Fibroblast of lung (primary cell): ENCODE results near the gene ITPRID1. TPM values are rescaled to one million over a fixed set of nuclear protein-coding genes. Genes with fewer than 3 reads are reported as not detected.
A peak's percentile ranks its signal among the peaks of the same experiment; 100 is the strongest.

Source experiments
- DNase-seq, 2 donors: peaks; one replicate each; pipeline versions ENCODE4 v3.0.0 to v3.0.0-alpha.2; 2010; ENCODE audit warnings: low read depth in 2 of 2
- H2AFZ ChIP-seq: 2 replicates; pipeline ENCODE4 v1.5.1; 2012; ENCODE audit warnings: low read length, control low read depth, inconsistent platforms
- H3K27ac ChIP-seq: 2 replicates; pipeline ENCODE4 v1.5.1; 2011; ENCODE audit warnings: low read length, control low read depth; ENCODE audit not compliant: insufficient read depth
- H3K27me3 ChIP-seq: 2 replicates; pipeline ENCODE4 v1.5.1; 2011; ENCODE audit warnings: mild to moderate bottlenecking, low read length; ENCODE audit not compliant: control insufficient read depth, insufficient read depth
- H3K36me3 ChIP-seq: 2 replicates; pipeline ENCODE4 v1.5.1; 2011; ENCODE audit warnings: low read length; ENCODE audit not compliant: control insufficient read depth, insufficient read depth
- H3K4me1 ChIP-seq: 2 replicates; pipeline ENCODE4 v1.5.1; 2011; ENCODE audit warnings: low read length; ENCODE audit not compliant: control insufficient read depth, insufficient read depth; ENCODE audit errors: extremely low read depth
- H3K4me2 ChIP-seq: 2 replicates; pipeline ENCODE4 v1.5.1; 2011; ENCODE audit warnings: low read length, control low read depth; ENCODE audit not compliant: insufficient read depth; ENCODE audit errors: extremely low read depth
- H3K4me3 ChIP-seq, 4 experiments: fragments of 200-600 bp in 1 of 4; sonication (generic) in 1 of 4; replicated peaks in 1 of 4; 2 replicates each; pipeline ENCODE4 v1.5.1; 2011 to 2016; ENCODE audit warnings: low read length in 4 of 4, low read depth in 3 of 4, mild to moderate bottlenecking in 3 of 4, control low read depth in 2 of 4, inconsistent platforms in 1 of 4, mixed read lengths in 1 of 4; ENCODE audit not compliant: insufficient read depth in 1 of 4; ENCODE audit errors: control extremely low read depth in 1 of 4
- H3K79me2 ChIP-seq: 2 replicates; pipeline ENCODE4 v1.5.1; 2012; ENCODE audit warnings: mild to moderate bottlenecking, low read length, inconsistent platforms; ENCODE audit not compliant: control insufficient read depth, insufficient read depth
- H3K9ac ChIP-seq: 2 replicates; pipeline ENCODE4 v1.5.1; 2011; ENCODE audit warnings: mild to moderate bottlenecking, low read length, control low read depth; ENCODE audit not compliant: insufficient read depth
- H3K9me3 ChIP-seq: 2 replicates; pipeline ENCODE4 v1.5.1; 2012; ENCODE audit warnings: low read depth, low read length; ENCODE audit not compliant: control insufficient read depth, insufficient read depth
- H4K20me1 ChIP-seq: 2 replicates; pipeline ENCODE4 v1.5.1; 2011; ENCODE audit warnings: low read length; ENCODE audit not compliant: control insufficient read depth, insufficient read depth; ENCODE audit errors: extremely low read depth
- EZH2 ChIP-seq: IDR thresholded peaks from 2 replicates; pipeline ENCODE4 v1.5.1; 2012; ENCODE audit warnings: low read length, control low read depth, mild to moderate bottlenecking; ENCODE audit errors: missing control alignments
- polyA plus RNA-seq, 2 donors: library from polyadenylated mRNA; depleted of rRNA in 1 of 2; stranded (reverse) in 1 of 2; unstranded in 1 of 2; fragments of >200 nt; gene quantifications; 2 replicates each; pipeline ENCODE4 v1.2.1, GENCODE V29; 2011 to 2012; ENCODE audit warnings: missing spikeins in 1 of 2
- total RNA-seq: library from RNA; depleted of rRNA; stranded (reverse); fragments of >200 nt; gene quantifications from 2 replicates; pipeline ENCODE4 v1.2.1, GENCODE V29; 2014
- TF ChIP-seq, protein P1 (sequence below), 2 donors: IDR thresholded peaks in 1 of 2; conservative IDR thresholded peaks in 1 of 2; 1 replicate in 1 of 2; 2 replicates in 1 of 2; pipeline ENCODE4 v1.5.1; 2011 to 2012; ENCODE audit warnings: low read length in 2 of 2, control low read depth in 1 of 2, inconsistent platforms in 1 of 2, low read depth in 1 of 2, mild to moderate bottlenecking in 1 of 2

The ITPRID1 gene
- total and polyA plus RNA-seq, 2 donors (not counting 1 experiment from before 2014, with no cell fraction given): not detected

DNA sequence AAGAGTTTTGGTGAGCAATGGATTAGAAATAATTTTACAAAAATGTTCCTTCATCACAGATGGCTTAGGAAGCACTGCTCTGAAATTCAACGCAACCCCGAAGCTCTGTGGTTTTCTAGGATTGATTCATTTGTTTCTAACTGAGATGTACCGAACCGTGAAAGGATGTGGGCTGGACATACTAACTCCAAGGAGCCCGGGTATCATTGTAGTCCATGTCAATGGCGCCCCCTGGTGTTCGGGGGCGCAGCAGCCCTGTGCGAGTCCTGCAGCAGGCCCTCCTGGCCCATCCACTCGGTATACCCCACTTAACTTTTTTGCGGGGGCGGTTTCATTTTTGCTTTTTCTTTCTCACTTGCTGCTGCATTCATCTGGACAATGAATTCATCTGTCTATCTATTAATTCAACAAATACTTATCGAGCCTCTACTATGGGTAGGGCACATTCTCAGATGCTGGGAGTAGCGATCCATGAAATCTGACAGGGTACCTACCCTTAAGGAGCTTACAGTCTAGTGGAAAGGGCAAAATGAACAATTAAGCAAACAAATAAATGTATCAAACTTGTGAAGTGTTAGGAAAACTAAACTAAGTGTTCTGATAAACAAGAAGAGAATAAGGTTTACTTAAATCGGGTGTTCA lies 25.2 kb upstream of the ITPRID1 start:
- Histone ChIP-seq H3K9ac (no peak overlapping the region), H2AFZ (no peak overlapping the region), H4K20me1 (no peaks in the 10 kb centered on the region), H3K4me2 (no peak overlapping the region), H3K9me3 (no peaks in the 10 kb centered on the region), H3K36me3 (no peaks in the 10 kb centered on the region), H3K79me2 (no peaks in the 10 kb centered on the region), H3K27me3 (no peaks in the 10 kb centered on the region), H3K4me1 (no peaks in the 10 kb centered on the region), H3K27ac (no peak overlapping the region), H3K4me3 (no peak overlapping the region)
- DNase-seq: peak; percentile 20 to 78
- no peak for TF ChIP-seq EZH2
- TF ChIP-seq, protein P1, sequence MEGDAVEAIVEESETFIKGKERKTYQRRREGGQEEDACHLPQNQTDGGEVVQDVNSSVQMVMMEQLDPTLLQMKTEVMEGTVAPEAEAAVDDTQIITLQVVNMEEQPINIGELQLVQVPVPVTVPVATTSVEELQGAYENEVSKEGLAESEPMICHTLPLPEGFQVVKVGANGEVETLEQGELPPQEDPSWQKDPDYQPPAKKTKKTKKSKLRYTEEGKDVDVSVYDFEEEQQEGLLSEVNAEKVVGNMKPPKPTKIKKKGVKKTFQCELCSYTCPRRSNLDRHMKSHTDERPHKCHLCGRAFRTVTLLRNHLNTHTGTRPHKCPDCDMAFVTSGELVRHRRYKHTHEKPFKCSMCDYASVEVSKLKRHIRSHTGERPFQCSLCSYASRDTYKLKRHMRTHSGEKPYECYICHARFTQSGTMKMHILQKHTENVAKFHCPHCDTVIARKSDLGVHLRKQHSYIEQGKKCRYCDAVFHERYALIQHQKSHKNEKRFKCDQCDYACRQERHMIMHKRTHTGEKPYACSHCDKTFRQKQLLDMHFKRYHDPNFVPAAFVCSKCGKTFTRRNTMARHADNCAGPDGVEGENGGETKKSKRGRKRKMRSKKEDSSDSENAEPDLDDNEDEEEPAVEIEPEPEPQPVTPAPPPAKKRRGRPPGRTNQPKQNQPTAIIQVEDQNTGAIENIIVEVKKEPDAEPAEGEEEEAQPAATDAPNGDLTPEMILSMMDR (conservative IDR thresholded peaks at IDR 0.05 in 1 of 2, IDR thresholded peaks at IDR 0.05 in 1 of 2; ENCODE audit: low read depth in 1 of 2, low read length in 2 of 2): peak; percentile 6 to 55

DNA sequence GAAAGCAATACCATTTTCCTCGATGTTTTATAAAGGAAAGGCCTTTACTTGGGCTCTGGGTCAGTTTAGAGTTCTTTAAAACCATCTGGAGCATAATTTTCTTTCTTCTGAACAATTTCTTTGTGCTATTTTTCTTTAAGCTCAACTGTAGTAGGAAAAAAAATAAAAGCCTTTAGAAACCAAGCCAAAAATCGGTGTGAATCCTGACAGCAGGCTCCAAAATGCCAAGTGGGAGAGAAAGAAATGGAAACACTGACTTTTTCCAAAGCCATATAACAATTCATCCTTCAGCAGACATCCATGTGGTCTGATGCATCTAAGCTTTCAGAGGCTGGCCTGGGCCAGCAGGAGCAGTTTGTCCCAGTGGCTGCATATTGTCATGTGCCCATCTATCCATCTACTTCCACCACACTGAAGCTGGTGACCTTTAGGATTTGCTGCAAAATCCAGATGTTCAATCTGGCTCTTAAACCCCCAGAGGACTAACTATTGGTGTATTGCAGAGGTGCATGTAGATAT lies 23.0 kb upstream of the ITPRID1 start:
- no peak for DNase-seq
- H3K36me3 ChIP-seq: no peaks in the 10 kb centered on the region
- TF ChIP-seq, protein P1 (conservative IDR thresholded peaks at IDR 0.05 in 1 of 2, IDR thresholded peaks at IDR 0.05 in 1 of 2; ENCODE audit: low read depth in 1 of 2, low read length in 2 of 2): no peak
- TF ChIP-seq EZH2: no peak

DNA sequence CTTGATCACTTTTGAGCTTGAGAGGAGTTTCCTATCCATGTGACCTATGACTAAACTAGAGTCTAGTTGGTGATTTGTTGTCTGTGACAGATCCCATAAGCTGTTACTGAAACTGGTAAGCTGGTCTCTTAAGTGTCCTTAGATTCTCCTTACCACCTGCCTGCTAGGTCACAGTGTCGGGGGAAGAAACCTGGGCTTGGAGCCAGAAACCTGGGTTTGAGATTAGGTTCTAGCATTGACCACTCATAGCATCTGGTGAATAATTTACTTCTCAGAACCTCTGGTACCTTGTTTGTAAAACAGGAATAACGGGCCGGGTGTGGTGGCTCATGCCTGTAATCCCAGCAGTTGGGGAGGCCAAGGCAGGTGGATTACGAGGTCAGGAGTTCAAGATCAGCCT lies 21.8 kb upstream of the ITPRID1 start:
- Histone ChIP-seq H3K27ac (no peak overlapping the region), H3K79me2 (no peaks in the 10 kb centered on the region), H3K4me1 (no peaks in the 10 kb centered on the region), H3K4me2 (no peak overlapping the region), H3K27me3 (no peaks in the 10 kb centered on the region), H3K4me3 (no peak overlapping the region), H3K9ac (no peak overlapping the region), H3K9me3 (no peaks in the 10 kb centered on the region), H2AFZ (no peak overlapping the region), H3K36me3 (no peaks in the 10 kb centered on the region), H4K20me1 (no peaks in the 10 kb centered on the region)
- no peak for DNase-seq
- no peak for TF ChIP-seq EZH2
- TF ChIP-seq, protein P1 (conservative IDR thresholded peaks at IDR 0.05 in 1 of 2, IDR thresholded peaks at IDR 0.05 in 1 of 2; ENCODE audit: low read depth in 1 of 2, low read length in 2 of 2): no peak

More for the DNA sequence above, 23.0 kb upstream of the ITPRID1 start:
- Histone ChIP-seq H3K4me2 (no peak overlapping the region), H3K4me3 (no peak overlapping the region), H4K20me1 (no peaks in the 10 kb centered on the region), H2AFZ (no peak overlapping the region), H3K9ac (no peak overlapping the region), H3K27me3 (no peaks in the 10 kb centered on the region), H3K79me2 (no peaks in the 10 kb centered on the region), H3K4me1 (no peaks in the 10 kb centered on the region), H3K27ac (no peak overlapping the region), H3K9me3 (no peaks in the 10 kb centered on the region)
